ENCODE data around the gene GORASP2.

Gene GORASP2

GRCh38 chr2:170968205-170969003 lies 39.4 kb downstream of the GORASP2 start:
- no peak for DNase-seq

GRCh38 chr2:170969030-170969429 lies 40.0 kb downstream of the GORASP2 start:
- DNase-seq: no peak

- DNase-seq: no peak
Measured at GRCh38 chr2:170969872-170970496, 40.9 kb downstream of the GORASP2 start.

GRCh38 chr2:170971071-170971470 lies 42.0 kb downstream of the GORASP2 start:
- no peak for DNase-seq

GRCh38 chr2:170972296-170973224 lies 43.5 kb downstream of the GORASP2 start:
- no peak for DNase-seq

- DNase-seq: no peak
Measured at GRCh38 chr2:170973225-170973491, 44.1 kb downstream of the GORASP2 start.

- DNase-seq: peak; percentile 90
Measured at GRCh38 chr2:170973492-170974303, 44.6 kb downstream of the GORASP2 start.

- DNase-seq: no peak
Measured at GRCh38 chr2:170974304-170974993, 45.4 kb downstream of the GORASP2 start.

- no peak for DNase-seq
Measured at GRCh38 chr2:170975127-170975942, 46.3 kb downstream of the GORASP2 start.

GRCh38 chr2:170975943-170976270 lies 46.9 kb downstream of the GORASP2 start:
- DNase-seq: no peak

GRCh38 chr2:170984079-170984478 lies 55.0 kb downstream of the GORASP2 start:
- DNase-seq: no peak

GRCh38 chr2:170985407-170985806 lies 56.4 kb downstream of the GORASP2 start:
- no peak for DNase-seq

GRCh38 chr2:170986566-170987258 lies 57.7 kb downstream of the GORASP2 start:
- DNase-seq: no peak

GRCh38 chr2:170991398-170992182 lies 62.5 kb downstream of the GORASP2 start:
- no peak for DNase-seq

GRCh38 chr2:170996316-170996715 lies 67.3 kb downstream of the GORASP2 start:
- no peak for DNase-seq

GRCh38 chr2:170997893-170998597 lies 69.0 kb downstream of the GORASP2 start:
- DNase-seq: no peak

- no peak for DNase-seq
Measured at GRCh38 chr2:170999654-171000053, 70.6 kb downstream of the GORASP2 start.

- no peak for DNase-seq
Measured at GRCh38 chr2:171004363-171004762, 75.3 kb downstream of the GORASP2 start.

- no peak for DNase-seq
Measured at GRCh38 chr2:171004833-171005232, 75.8 kb downstream of the GORASP2 start.
